Activated naive CD8-positive, alpha-beta T cell treated with anti-CD3 and anti-CD28 coated beads, Interleukin-2, amount 10 ng/mL, durations not matched to agents 7 days and 5 days (primary cell): ENCODE data around the gene C2orf92. TPM values are rescaled to one million over a fixed set of nuclear protein-coding genes. Genes with fewer than 3 reads are reported as not detected.

ENCODE experiments used
- ATAC-seq: fragments of 150-1000 bp; cut with Tn5 transposase; one replicate; pipeline ENCODE4 v1.10.0; 2021; ENCODE audit warnings: low read depth, moderate library complexity
- POLR2A ChIA-PET: fragments of 350-600 bp; sonication (Branson Sonifier 250); formaldehyde crosslinking; loops from one replicate; lab custom pipeline; 2021; ENCODE audit warnings: antibody characterized with exemption; lab: Charles Lee
- DNase-seq: peaks from one replicate; pipeline ENCODE4 v3.0.0; 2021
- H3K27ac Mint-ChIP-seq: one replicate; pipeline ENCODE4 v1.8.0; 2022; ENCODE audit warnings: mild to moderate bottlenecking, mixed read lengths
- H3K27me3 Mint-ChIP-seq: one replicate; pipeline ENCODE4 v1.8.0; 2022; ENCODE audit warnings: mild to moderate bottlenecking, moderate library complexity, mixed read lengths
- H3K36me3 Mint-ChIP-seq: one replicate; pipeline ENCODE4 v1.8.0; 2021; ENCODE audit warnings: mild to moderate bottlenecking, mixed read lengths
- H3K4me1 Mint-ChIP-seq: one replicate; pipeline ENCODE4 v1.8.0; 2021; ENCODE audit warnings: mixed read lengths
- H3K4me3 Mint-ChIP-seq: one replicate; pipeline ENCODE4 v1.8.0; 2022; ENCODE audit warnings: mild to moderate bottlenecking, moderate library complexity, mixed read lengths
- H3K9me3 Mint-ChIP-seq: one replicate; pipeline ENCODE4 v1.8.0; 2021; ENCODE audit warnings: mixed read lengths
- total RNA-seq, 2 experiments: library from RNA; stranded (reverse); gene quantifications; one replicate each; pipeline ENCODE4 v1.2.3, GENCODE V29; 2021

The C2orf92 gene
- total RNA-seq, 2 experiments from 2014 or later, result 6.9 to 8.8 TPM

DNA sequence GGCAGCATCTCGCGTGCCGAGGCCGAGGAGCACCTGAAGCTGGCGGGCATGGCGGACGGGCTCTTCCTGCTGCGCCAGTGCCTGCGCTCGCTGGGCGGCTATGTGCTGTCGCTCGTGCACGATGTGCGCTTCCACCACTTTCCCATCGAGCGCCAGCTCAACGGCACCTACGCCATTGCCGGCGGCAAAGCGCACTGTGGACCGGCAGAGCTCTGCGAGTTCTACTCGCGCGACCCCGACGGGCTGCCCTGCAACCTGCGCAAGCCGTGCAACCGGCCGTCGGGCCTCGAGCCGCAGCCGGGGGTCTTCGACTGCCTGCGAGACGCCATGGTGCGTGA, 54.5 kb downstream of the C2orf92 start:
- H3K9me3 Mint-ChIP-seq, result peaks cover 1% of the 10 kb centered on the region
- H3K27me3 Mint-ChIP-seq, result no peaks in the 10 kb centered on the region
- no peak overlapping the region for H3K4me3 Mint-ChIP-seq
- POLR2A ChIA-PET, result interaction anchor here (2.1 kb wide), 1 partner anchor 10 kb away, joined by 6 read pairs; no protein-coding TSS in a partner anchor
- H3K36me3 Mint-ChIP-seq, result peaks cover 79% of the 10 kb centered on the region
- peaks cover 56% of the 10 kb centered on the region for H3K4me1 Mint-ChIP-seq
- no peak for DNase-seq
- H3K27ac Mint-ChIP-seq, result no peak overlapping the region
- no peak for ATAC-seq

DNA sequence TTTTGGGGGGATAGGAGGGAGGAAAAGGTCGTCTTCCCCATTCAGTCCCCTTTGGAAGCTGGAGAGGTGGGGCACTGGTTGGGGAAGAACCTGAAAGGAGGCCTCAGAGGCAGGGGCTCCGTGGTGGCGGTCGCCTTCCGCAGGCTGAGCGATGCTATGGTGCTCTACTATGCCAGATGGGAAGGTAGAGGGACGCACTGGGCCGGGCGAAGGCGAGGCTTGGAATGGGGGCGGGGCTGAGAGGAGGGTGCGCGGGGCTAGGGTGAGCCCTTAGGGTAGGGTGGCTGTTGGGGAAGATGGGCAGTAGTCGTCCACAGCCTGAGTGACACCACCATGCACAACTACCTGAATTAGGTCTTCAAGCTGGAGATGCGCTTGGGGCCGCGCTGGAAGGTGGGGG, 55.0 kb downstream of the C2orf92 start:
- peaks cover 79% of the 10 kb centered on the region for H3K36me3 Mint-ChIP-seq
- POLR2A ChIA-PET, result interaction anchor here (2.1 kb wide), 1 partner anchor 10 kb away, joined by 6 read pairs; no protein-coding TSS in a partner anchor
- ATAC-seq (no peak), DNase-seq (no peak)
- peaks cover 52% of the 10 kb centered on the region for H3K4me1 Mint-ChIP-seq
- no peaks in the 10 kb centered on the region for H3K27me3 Mint-ChIP-seq
- H3K9me3 Mint-ChIP-seq, result peaks cover 2% of the 10 kb centered on the region
- no peak overlapping the region for H3K27ac Mint-ChIP-seq
- no peak overlapping the region for H3K4me3 Mint-ChIP-seq

DNA sequence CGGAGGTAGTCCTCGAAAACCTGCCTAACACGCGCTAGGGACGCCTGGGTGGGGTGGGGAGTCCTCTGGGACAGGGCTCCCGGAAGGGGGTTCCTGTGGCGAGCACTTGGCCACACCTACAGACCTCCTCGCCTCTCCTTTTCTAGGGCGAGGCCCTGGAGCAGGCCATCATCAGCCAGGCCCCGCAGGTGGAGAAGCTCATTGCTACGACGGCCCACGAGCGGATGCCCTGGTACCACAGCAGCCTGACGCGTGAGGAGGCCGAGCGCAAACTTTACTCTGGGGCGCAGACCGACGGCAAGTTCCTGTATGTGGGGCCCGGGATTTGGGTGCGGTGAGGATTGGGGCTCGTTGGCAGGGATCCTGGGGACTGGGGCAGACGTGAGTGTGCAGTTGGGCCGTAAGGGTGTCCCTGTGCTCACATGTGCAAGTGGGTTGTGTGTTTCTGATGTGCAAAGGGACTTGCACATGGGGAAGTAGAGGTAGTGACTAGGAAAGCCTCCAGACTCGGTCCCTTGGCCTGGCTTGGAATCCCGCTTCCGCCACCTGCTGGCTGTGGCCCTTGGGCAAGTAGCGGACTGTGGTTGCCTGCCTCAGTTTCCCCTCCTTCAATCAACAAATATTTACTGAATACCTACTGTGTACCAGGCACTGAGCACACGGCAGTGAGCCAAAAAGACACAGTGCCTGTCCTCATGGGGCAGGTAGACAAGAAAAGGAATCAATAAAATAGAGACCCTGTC, 55.6 kb downstream of the C2orf92 start:
- Mint-ChIP-seq H3K9me3 (peaks cover 2% of the 10 kb centered on the region), H3K4me3 (no peak overlapping the region), H3K27ac (peak overlapping the region; percentile 66), H3K4me1 (peaks cover 47% of the 10 kb centered on the region), H3K36me3 (peaks cover 80% of the 10 kb centered on the region), H3K27me3 (no peaks in the 10 kb centered on the region)
- ATAC-seq (no peak), DNase-seq (no peak)
- POLR2A ChIA-PET, result interaction anchor here (1.6 to 3.4 kb wide), 2 partner anchors 11 to 15 kb away, joined by 6 to 12 read pairs; partner anchors contain the start of gene ZAP70

DNA sequence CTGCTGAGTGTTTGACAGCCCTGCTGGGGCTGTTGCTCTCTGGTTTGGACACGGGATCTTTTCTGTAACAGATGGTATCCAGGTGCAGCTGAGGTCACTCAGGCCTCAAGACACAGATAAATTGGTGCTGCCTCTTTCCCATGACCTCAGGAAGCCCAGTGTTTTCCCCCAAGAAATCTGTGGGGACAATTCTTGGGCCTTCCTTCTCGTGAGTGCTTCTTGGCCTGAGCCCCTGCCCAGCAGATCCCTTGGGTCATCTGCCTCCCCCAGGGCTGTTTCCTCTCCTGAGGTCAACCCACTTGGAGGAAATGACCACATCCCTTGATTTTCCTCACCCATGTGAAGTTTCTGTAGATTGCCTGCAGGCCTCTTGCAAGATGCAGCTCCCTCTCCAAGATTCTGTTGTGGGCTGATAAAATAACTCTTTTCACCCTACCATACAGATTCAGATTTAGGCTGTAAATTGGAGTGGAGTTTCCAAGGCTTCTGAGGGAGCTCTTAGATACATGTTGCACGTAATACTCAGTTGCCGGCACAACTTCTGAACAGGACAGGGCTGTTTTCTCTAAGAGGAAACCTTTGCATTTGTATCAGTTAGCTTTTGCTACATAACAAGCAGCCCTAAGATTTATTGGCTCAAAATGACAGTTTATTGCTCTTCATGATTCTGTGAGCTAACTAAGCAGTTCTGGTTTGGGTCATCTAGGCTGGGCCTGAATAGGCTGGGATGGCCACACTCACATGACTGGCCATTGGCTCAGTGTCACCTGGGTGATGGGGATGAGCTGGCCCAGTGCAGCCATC, 57.0 kb downstream of the C2orf92 start:
- H3K4me3 Mint-ChIP-seq, result no peak overlapping the region
- POLR2A ChIA-PET, result interaction anchor here (0.7 to 3.4 kb wide), 5 partner anchors 8 to 17 kb away, joined by 3 to 12 read pairs (median 5); partner anchors contain the start of gene ZAP70
- ATAC-seq, result no peak
- H3K27me3 Mint-ChIP-seq, result no peaks in the 10 kb centered on the region
- peaks cover 44% of the 10 kb centered on the region for H3K4me1 Mint-ChIP-seq
- H3K9me3 Mint-ChIP-seq, result peaks cover 2% of the 10 kb centered on the region
- peaks cover 81% of the 10 kb centered on the region for H3K36me3 Mint-ChIP-seq
- no peak for DNase-seq
- peak overlapping the region; percentile 68 for H3K27ac Mint-ChIP-seq

DNA sequence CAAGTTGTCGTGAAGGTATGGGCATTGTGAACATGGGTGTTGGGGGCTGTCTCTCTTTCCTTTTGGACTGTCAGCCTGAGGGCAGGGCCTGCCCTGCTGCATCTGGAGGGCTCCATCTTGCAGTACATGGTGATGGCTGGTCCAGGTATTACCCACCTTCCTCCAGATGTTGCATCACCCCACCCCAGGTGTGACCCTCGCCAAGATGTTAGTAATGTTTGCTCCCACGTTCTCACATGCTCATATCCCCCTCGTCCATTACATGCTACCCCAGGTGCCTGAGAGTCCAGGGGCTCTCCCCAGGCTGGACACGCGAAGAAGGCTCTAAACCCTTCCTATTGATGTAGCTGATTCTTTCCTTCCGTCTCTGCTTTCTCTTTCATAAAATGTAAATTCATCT, 57.8 kb downstream of the C2orf92 start:
- ATAC-seq (no peak), DNase-seq (peak; percentile 19)
- H3K27ac Mint-ChIP-seq, result peak overlapping the region; percentile 80
- peaks cover 2% of the 10 kb centered on the region for H3K9me3 Mint-ChIP-seq
- POLR2A ChIA-PET, result interaction anchor here (1.4 to 3.4 kb wide), 3 partner anchors 9 to 16 kb away, joined by 5 to 12 read pairs (median 5); no protein-coding TSS in a partner anchor
- peaks cover 47% of the 10 kb centered on the region for H3K4me1 Mint-ChIP-seq
- H3K4me3 Mint-ChIP-seq, result no peak overlapping the region
- H3K36me3 Mint-ChIP-seq, result peaks cover 85% of the 10 kb centered on the region
- no peaks in the 10 kb centered on the region for H3K27me3 Mint-ChIP-seq

DNA sequence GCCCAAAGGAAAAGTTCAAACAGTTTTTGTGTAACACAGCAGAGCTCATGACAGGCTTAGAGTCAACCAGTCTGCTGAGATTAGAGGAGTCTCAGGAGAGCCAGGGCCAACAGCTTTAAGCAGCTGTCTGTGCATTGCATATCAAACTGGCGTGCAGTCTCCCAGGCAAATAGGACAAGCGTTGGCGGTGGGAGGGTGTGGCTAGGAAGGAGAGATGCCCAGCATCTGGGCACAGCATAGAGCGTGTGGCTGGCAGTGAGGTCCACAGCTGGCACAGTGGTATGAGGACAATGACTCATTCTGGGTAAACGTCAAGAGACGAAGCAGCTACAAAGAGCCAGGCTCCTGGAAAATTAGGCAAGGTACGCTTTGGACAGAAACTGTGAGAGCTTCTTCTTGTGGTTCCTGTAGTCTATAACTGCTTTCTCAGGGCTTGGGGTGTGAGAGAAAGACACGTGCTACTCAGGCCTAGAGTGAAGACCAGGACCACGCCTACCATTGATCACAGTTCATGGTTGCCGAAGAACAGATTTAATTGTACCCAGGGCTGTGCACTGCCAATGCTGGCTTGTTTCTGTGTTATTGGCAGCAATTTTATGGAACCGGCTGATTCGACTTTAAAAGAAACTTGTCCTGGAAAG, 58.7 kb downstream of the C2orf92 start:
- Mint-ChIP-seq H3K4me3 (no peak overlapping the region), H3K9me3 (peaks cover 2% of the 10 kb centered on the region), H3K4me1 (peaks cover 42% of the 10 kb centered on the region), H3K27me3 (no peaks in the 10 kb centered on the region), H3K27ac (peak overlapping the region; percentile 80), H3K36me3 (peaks cover 80% of the 10 kb centered on the region)
- peak; percentile 31 for ATAC-seq
- POLR2A ChIA-PET, result interaction anchor here (1.5 to 3.4 kb wide), 2 partner anchors 10 to 12 kb away, joined by 5 to 12 read pairs; no protein-coding TSS in a partner anchor
- DNase-seq, result peak; percentile 26

DNA sequence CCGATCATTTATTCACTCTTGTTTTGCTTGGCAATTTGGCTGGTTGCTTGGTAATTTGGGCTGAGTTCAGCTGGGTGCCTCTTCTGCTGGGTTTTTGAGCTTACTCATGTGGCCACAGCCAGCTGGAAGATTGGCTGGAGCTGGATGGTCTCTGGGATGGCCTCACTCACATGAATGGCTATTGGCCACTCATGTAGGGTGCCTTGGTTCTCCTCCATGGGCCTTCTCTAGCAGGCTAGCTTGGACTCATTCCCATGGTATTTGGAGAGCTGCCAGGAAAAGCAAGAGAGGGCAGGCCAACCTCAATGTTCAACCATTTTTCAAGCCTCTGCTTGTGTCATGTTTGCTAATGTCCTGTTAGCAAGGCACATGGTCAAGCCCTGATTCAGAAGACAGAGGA, 60.7 kb downstream of the C2orf92 start:
- Mint-ChIP-seq H3K27me3 (no peaks in the 10 kb centered on the region), H3K4me3 (no peak overlapping the region), H3K4me1 (peaks cover 37% of the 10 kb centered on the region), H3K36me3 (peaks cover 64% of the 10 kb centered on the region), H3K27ac (no peak overlapping the region), H3K9me3 (peaks cover 2% of the 10 kb centered on the region)
- POLR2A ChIA-PET, result interaction anchor here (0.6 to 1.8 kb wide), 6 partner anchors 11 to 16 kb away, joined by 3 to 6 read pairs (median 4); no protein-coding TSS in a partner anchor
- DNase-seq, result no peak
- no peak for ATAC-seq

DNA sequence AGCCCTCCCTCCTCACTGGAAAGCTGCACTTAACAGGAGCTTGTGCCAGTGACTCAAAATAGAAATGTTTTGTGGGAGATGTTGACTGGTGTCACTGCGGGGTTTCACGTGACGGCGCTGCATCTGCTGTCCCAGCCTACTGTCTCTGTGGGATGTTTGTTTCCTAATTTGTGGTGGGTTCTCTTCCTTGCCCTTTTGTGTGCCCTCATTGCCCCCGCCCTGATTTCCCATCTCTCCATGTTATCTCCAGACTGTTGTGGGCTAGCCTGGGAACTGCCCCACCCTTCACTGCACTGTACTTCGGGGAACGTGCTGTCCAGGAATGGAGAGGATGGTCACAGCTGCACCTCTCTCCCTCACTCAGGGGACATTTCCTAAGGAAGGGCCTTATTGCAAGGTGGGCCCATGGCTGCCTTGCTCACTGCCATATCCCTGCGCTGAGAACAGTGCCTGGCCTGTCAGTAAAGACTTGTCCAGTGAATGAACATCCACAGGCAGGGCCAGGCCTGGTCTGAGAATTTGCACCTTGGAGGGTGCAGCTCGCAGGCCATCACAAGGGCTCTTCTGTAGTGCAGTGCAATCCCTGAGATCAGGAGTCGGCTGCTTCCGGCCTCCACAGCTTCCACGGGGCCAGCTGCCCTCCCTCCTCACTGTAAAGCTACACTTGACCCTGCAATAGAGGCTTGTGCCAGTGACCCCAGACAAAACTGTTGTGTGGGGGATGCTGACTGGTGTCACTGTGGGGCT, 61.9 kb downstream of the C2orf92 start:
- H3K27ac Mint-ChIP-seq, result peak overlapping the region; percentile 48
- DNase-seq (no peak), ATAC-seq (no peak)
- peaks cover 2% of the 10 kb centered on the region for H3K9me3 Mint-ChIP-seq
- peaks cover 30% of the 10 kb centered on the region for H3K4me1 Mint-ChIP-seq
- POLR2A ChIA-PET, result interaction anchor here (0.9 to 1.8 kb wide), 3 partner anchors 10 to 13 kb away, joined by 3 to 5 read pairs (median 4); no protein-coding TSS in a partner anchor
- H3K4me3 Mint-ChIP-seq, result no peak overlapping the region
- H3K27me3 Mint-ChIP-seq, result no peaks in the 10 kb centered on the region
- H3K36me3 Mint-ChIP-seq, result peaks cover 55% of the 10 kb centered on the region

DNA sequence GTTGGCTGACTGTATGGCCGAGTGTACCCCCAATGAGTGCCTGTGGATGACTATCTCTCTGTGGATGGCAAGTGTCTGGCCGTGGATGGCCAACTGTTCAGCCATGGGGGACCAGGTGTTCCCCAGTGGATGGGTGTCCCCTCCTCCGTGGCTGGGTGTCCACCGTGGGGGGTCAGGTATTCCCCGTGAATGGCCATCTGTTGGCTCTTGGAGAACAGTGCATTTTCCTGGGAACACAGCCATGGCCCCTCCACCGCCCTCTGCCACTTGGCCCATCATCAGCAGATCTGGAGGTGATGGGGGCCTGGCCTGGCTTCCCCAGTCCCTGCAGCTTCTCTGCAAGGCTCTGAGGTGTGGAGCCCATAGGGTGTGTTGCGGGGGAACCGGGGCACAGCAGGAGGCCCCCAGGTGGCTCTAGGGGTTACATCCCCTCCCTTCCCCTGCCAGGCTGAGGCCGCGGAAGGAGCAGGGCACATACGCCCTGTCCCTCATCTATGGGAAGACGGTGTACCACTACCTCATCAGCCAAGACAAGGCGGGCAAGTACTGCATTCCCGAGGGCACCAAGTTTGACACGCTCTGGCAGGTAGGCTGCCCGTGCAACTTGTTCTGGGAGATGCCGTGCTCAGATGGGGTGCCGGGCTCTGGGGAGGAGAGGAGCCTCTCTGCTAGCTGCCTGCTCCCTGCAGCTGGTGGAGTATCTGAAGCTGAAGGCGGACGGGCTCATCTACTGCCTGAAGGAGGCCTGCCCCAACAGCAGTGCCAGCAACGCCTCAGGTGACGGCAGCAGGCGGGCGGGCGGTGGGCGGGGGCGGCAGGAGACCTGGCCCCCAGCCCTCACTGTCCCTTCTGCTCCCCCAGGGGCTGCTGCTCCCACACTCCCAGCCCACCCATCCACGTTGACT, 63.2 kb downstream of the C2orf92 start:
- Mint-ChIP-seq H3K9me3 (peaks cover 2% of the 10 kb centered on the region), H3K27me3 (no peaks in the 10 kb centered on the region), H3K36me3 (peaks cover 47% of the 10 kb centered on the region), H3K27ac (no peak overlapping the region), H3K4me3 (no peak overlapping the region), H3K4me1 (peaks cover 22% of the 10 kb centered on the region)
- DNase-seq (no peak), ATAC-seq (no peak)
- POLR2A ChIA-PET, result interaction anchor here (0.6 to 1.4 kb wide), 2 partner anchors 14 to 263 kb away, joined by 3 to 5 read pairs; no protein-coding TSS in a partner anchor

DNA sequence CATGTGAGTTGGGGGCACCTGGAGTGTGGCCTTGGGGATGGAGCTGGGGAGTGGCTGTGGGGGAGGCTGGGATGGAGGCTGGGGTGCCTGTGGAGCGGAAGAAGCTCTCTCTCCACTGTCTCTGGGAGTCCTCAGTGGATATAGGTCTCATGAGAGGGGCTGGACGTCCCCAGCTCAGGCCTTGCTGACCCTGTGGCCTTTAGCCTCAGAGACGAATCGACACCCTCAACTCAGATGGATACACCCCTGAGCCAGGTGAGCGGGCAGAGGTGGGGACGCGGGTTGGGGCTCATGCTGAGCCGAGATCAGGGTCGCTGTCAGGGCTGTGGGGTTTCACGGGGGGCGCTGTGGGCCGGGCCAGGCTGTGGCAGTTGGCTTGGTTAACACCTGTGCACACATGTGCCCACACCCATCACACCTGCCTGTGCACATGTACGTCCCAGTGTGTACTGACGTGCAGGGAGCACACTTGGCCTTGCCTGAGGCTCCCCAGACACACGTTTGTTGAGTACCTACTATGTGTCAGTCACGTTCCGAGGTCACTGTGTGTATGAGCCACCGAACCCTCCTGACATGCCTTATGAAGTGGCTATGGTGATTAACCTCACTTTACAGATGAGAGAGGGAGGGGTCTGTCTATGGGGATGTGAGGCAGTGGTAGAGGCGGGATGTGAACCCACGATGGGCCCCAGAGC, 64.0 kb downstream of the C2orf92 start:
- Mint-ChIP-seq H3K27ac (no peak overlapping the region), H3K27me3 (no peaks in the 10 kb centered on the region), H3K36me3 (peaks cover 45% of the 10 kb centered on the region), H3K9me3 (peaks cover 2% of the 10 kb centered on the region), H3K4me3 (no peak overlapping the region), H3K4me1 (peaks cover 18% of the 10 kb centered on the region)
- ATAC-seq, result no peak
- no peak for DNase-seq
- POLR2A ChIA-PET, result no interaction called here
